Neural cell (in vitro differentiated cells): ENCODE measurements around the gene CELSR2. TPM values are rescaled to one million over a fixed set of nuclear protein-coding genes. Genes with fewer than 3 reads are reported as not detected.

Experiments
- H2AFZ ChIP-seq: fragments of 200-600, 300-800 bp; sonication (generic), shearing (Covaris generic); 2 replicates; pipeline ENCODE4 v1.6.0; 2014; ENCODE audit warnings: low read depth, mild to moderate bottlenecking, antibody characterized with exemption, low read length, moderate library complexity
- H3F3A ChIP-seq: fragments of 200-600 bp; shearing (Covaris generic); 2 replicates; pipeline ENCODE4 v1.6.1; 2016; ENCODE audit warnings: mild to moderate bottlenecking, moderate library complexity, mixed read lengths, antibody characterized with exemption, low read length; ENCODE audit not compliant: insufficient read depth, poor library complexity, severe bottlenecking
- H3K27ac ChIP-seq: fragments of 200-600, 300-800 bp; sonication (generic), shearing (Covaris generic); 2 replicates; pipeline ENCODE4 v1.5.1; 2014; ENCODE audit warnings: mild to moderate bottlenecking, low read length, moderate library complexity
- H3K27me3 ChIP-seq: fragments of 300-800, 200-600 bp; sonication (generic), shearing (Covaris generic); 2 replicates; pipeline ENCODE4 v1.6.0; 2014; ENCODE audit warnings: mild to moderate bottlenecking, low read depth, low read length, moderate library complexity; ENCODE audit not compliant: insufficient read depth
- H3K36me3 ChIP-seq: fragments of 300-800, 200-600 bp; sonication (generic), shearing (Covaris generic); 2 replicates; pipeline ENCODE4 v1.5.1; 2014; ENCODE audit warnings: mild to moderate bottlenecking, antibody characterized with exemption, low read length, moderate library complexity; ENCODE audit not compliant: insufficient read depth
- H3K4me2 ChIP-seq: fragments of 300-800, 200-600 bp; sonication (generic), shearing (Covaris generic); 2 replicates; pipeline ENCODE4 v1.6.0; 2014; ENCODE audit warnings: mild to moderate bottlenecking, low read length
- H3K4me3 ChIP-seq: fragments of 300-800, 200-600 bp; sonication (generic), shearing (Covaris generic); 2 replicates; pipeline ENCODE4 v1.5.1; 2014; ENCODE audit warnings: mild to moderate bottlenecking, low read length, moderate library complexity
- H3K79me2 ChIP-seq: fragments of 200-600 bp; shearing (Covaris generic); replicated peaks from 2 replicates; pipeline ENCODE4 v1.6.0; 2014; ENCODE audit warnings: mild to moderate bottlenecking, low read length, moderate library complexity; ENCODE audit not compliant: insufficient read depth
- H3K9ac ChIP-seq: fragments of 300-800, 200-600 bp; sonication (generic), shearing (Covaris generic); 2 replicates; pipeline ENCODE4 v1.6.1; 2016; ENCODE audit warnings: mild to moderate bottlenecking, low read length, mixed read lengths
- H3K9me2 ChIP-seq: fragments of 200-600 bp; shearing (Covaris generic); 2 replicates; pipeline ENCODE4 v1.6.1; 2016; ENCODE audit warnings: mild to moderate bottlenecking, low read length, mixed read lengths; ENCODE audit not compliant: insufficient read depth
- H3K9me3 ChIP-seq: fragments of 200-600, 300-800 bp; sonication (generic), shearing (Covaris generic); 2 replicates; pipeline ENCODE4 v1.6.1; 2016; ENCODE audit warnings: mild to moderate bottlenecking, mixed run types, low read length, moderate library complexity, mixed read lengths
- H4K20me1 ChIP-seq: fragments of 200-600 bp; shearing (Covaris generic); 2 replicates; pipeline ENCODE4 v1.6.1; 2016; ENCODE audit warnings: mild to moderate bottlenecking, mixed run types; ENCODE audit not compliant: insufficient read depth
- EP300 ChIP-seq: fragments of 450-650 bp; conservative IDR thresholded peaks from 2 replicates; pipeline ENCODE4 v1.6.1; 2014; ENCODE audit warnings: antibody characterized with exemption, mild to moderate bottlenecking, moderate library complexity; ENCODE audit not compliant: poor library complexity, severe bottlenecking
- EZH2 ChIP-seq: fragments of 200-600, 300-800 bp; shearing (Covaris generic), sonication (generic); IDR thresholded peaks from 2 replicates; pipeline ENCODE4 v1.6.1; 2014; ENCODE audit warnings: antibody characterized with exemption, low read length, borderline replicate concordance, mild to moderate bottlenecking; ENCODE audit not compliant: insufficient read depth, poor library complexity, severe bottlenecking
- MXI1 ChIP-seq: fragments of 450-650 bp; conservative IDR thresholded peaks from 2 replicates; pipeline ENCODE4 v1.6.1; 2014; ENCODE audit warnings: antibody characterized with exemption, mild to moderate bottlenecking; ENCODE audit not compliant: poor library complexity, severe bottlenecking
- POLR2AphosphoS5 ChIP-seq: IDR thresholded peaks from 2 replicates; pipeline ENCODE4 v1.6.1; 2012
- RAD21 ChIP-seq: fragments of 450-650 bp; conservative IDR thresholded peaks from 2 replicates; pipeline ENCODE4 v1.6.1; 2014; ENCODE audit warnings: antibody characterized with exemption, mild to moderate bottlenecking, moderate library complexity
- REST ChIP-seq: IDR thresholded peaks from 2 replicates; pipeline ENCODE4 v1.6.1; 2012; ENCODE audit warnings: borderline replicate concordance
- SMC3 ChIP-seq: fragments of 450-650 bp; conservative IDR thresholded peaks from 2 replicates; pipeline ENCODE4 v1.6.1; 2014; ENCODE audit warnings: antibody characterized with exemption, mild to moderate bottlenecking, moderate library complexity; ENCODE audit not compliant: poor library complexity
- TAF1 ChIP-seq: IDR thresholded peaks from 2 replicates; pipeline ENCODE4 v1.6.1; 2012; ENCODE audit warnings: low read depth
- polyA minus RNA-seq: library from RNA; depleted of rRNA, polyadenylated mRNA; stranded (reverse); fragments of >200 nt; gene quantifications from 2 replicates; pipeline ENCODE4 v1.2.3, GENCODE V29; 2014
- polyA plus RNA-seq: library from polyadenylated mRNA; depleted of rRNA; stranded (reverse); fragments of >200 nt; gene quantifications from 2 replicates; pipeline ENCODE4 v1.2.3, GENCODE V29; 2014
- TF ChIP-seq, protein P1 (sequence below): fragments of 450-650 bp; IDR thresholded peaks from 2 replicates; pipeline ENCODE4 v1.5.1; 2014; ENCODE audit warnings: antibody characterized with exemption, mild to moderate bottlenecking, moderate library complexity; ENCODE audit not compliant: poor library complexity, severe bottlenecking

Gene CELSR2
- polyA plus RNA-seq (7.9 and 9.5 TPM in 2 replicates), polyA minus RNA-seq (54.3 and 59.2 TPM in 2 replicates)

DNA sequence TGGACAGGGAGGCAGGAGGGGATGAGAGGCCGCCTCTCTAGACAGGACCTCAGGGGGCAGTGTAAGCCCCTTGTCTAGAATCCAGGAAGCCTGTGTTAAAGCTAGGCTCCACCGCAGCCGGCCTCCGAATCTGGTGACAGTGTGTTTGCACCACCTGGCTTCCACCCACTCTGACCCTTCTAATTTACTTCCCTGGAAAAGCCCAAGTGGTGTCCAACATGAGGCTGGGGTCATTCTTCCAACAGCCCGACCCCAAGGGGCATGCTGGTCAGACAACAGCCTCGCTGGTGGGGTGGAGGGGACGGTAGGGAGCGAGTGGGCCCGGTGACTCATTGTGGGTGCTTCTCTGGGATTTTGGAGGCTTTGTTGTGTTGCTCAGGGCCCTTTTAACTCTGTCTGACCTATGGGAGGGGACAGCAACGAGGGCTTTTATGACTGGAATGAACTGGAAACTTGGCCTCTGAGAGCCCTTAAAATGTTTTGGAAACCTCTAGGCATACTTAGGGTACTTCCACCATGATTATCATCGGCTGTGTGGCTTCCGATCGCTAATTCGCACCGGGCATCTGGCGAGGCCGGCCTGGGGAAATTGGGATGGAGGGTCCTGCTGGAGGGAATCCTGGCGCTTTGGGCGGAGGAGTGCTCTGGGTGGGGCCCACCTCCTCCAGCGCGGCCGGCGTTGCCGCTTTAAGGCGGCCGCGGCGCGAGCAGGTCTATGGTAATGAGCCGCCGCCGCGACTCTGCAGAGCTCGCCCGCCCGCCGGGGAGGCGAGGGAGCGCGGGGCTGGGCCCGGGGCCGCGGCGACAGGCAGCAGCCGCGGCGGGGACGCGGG, at the start of gene CELSR2:
Gene CELSR2 (plus strand): TSS at position 743 of the 833 bp plus-strand sequence. CDS start 541 bp downstream, outside the sequence.
- H3K79me2 ChIP-seq = peaks cover 41% of the 10 kb centered on the region
- H3K4me2 ChIP-seq = peak within 1 kb of the TSS; percentile 86
- H3F3A ChIP-seq = no peaks in the 10 kb centered on the region
- peak within 1 kb of the TSS; percentile 31 for H3K27ac ChIP-seq
- peak; percentile 67 for TF ChIP-seq POLR2AphosphoS5
- TF ChIP-seq SMC3 = peak; percentile 27
- TF ChIP-seq, protein P1, sequence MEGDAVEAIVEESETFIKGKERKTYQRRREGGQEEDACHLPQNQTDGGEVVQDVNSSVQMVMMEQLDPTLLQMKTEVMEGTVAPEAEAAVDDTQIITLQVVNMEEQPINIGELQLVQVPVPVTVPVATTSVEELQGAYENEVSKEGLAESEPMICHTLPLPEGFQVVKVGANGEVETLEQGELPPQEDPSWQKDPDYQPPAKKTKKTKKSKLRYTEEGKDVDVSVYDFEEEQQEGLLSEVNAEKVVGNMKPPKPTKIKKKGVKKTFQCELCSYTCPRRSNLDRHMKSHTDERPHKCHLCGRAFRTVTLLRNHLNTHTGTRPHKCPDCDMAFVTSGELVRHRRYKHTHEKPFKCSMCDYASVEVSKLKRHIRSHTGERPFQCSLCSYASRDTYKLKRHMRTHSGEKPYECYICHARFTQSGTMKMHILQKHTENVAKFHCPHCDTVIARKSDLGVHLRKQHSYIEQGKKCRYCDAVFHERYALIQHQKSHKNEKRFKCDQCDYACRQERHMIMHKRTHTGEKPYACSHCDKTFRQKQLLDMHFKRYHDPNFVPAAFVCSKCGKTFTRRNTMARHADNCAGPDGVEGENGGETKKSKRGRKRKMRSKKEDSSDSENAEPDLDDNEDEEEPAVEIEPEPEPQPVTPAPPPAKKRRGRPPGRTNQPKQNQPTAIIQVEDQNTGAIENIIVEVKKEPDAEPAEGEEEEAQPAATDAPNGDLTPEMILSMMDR = no peak
- no peak for TF ChIP-seq RAD21
- no peaks in the 10 kb centered on the region for H3K9me3 ChIP-seq
- H3K9me2 ChIP-seq = no peaks in the 10 kb centered on the region
- H3K27me3 ChIP-seq = no peaks in the 10 kb centered on the region
- peaks cover 12% of the 10 kb centered on the region for H3K36me3 ChIP-seq
- peak within 1 kb of the TSS; percentile 52 for H2AFZ ChIP-seq
- H3K4me3 ChIP-seq = peak within 1 kb of the TSS; percentile 75
- no peaks in the 10 kb centered on the region for H4K20me1 ChIP-seq
- H3K9ac ChIP-seq = peak within 1 kb of the TSS; percentile 76

GRCh38 chr1:109199710-109200109, 49.6 kb upstream of the CELSR2 start:
- no peak overlapping the region for H3K4me3 ChIP-seq
- no peaks in the 10 kb centered on the region for H4K20me1 ChIP-seq
- no peak overlapping the region for H3K4me2 ChIP-seq
- H3K9me3 ChIP-seq = no peaks in the 10 kb centered on the region
- no peak overlapping the region for H3K27ac ChIP-seq
- H3K79me2 ChIP-seq = no peaks in the 10 kb centered on the region
- no peak overlapping the region for H3K9ac ChIP-seq
- no peaks in the 10 kb centered on the region for H3K36me3 ChIP-seq
- H3K9me2 ChIP-seq = no peaks in the 10 kb centered on the region
- no peak overlapping the region for H2AFZ ChIP-seq
- TF ChIP-seq POLR2AphosphoS5 = no peak
- TF ChIP-seq EP300 = no peak
- no peak for TF ChIP-seq TAF1
- no peak for TF ChIP-seq MXI1
- no peak for TF ChIP-seq EZH2
- TF ChIP-seq, protein P1 = no peak
- TF ChIP-seq REST = no peak
- TF ChIP-seq SMC3 = no peak
- no peak for TF ChIP-seq RAD21
- no peaks in the 10 kb centered on the region for H3K27me3 ChIP-seq
- H3F3A ChIP-seq = no peaks in the 10 kb centered on the region
